ENCODE measurements around the gene NBEA.

GRCh38 chr13:35449821-35450220 lies 507.8 kb downstream of the NBEA start:
- TF ChIP-seq REST (IDR thresholded peaks at IDR 0.05; ENCODE audit: unreplicated experiment) (no peak), EZH2phosphoT487 (IDR thresholded peaks at IDR 0.05; ENCODE audit: unreplicated experiment) (no peak), ZNF114 (CRISPR knock-in tag; IDR thresholded peaks at IDR 0.05) (no peak), CTCF (conservative IDR thresholded peaks at IDR 0.05; ENCODE audit: low read depth in 2 of 2) (no peak)

Data from GM23338 (cell line).